HG03039 (cell line): ENCODE results near the gene DSCAM.

Experiments
- ATAC-seq: cut with Tn5 transposase; IDR thresholded peaks from one replicate; pipeline ENCODE4 v1.9.1; 2021; ENCODE audit warnings: mild to moderate bottlenecking, moderate library complexity; ENCODE audit not compliant: unreplicated experiment

DSCAM gene

DNA sequence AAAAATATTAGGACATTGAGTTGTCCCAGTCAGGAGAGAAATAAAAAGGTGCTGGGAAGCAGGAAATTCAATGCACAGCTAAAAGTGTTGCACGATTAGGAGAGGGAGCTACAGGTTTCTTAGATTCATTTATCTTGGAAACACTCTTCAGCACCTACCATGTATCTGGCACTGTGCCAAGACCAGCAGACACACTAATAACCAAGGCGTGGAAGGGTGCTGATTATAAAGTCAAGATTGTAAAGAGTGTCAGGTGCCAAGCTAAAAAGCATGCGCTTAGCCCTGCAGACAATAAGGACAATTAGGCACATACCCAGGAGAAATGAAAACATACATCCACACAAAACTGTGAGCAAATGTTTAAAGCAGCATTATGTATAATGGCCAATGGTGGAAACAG, 129.9 kb downstream of the DSCAM start:
- no peak for ATAC-seq

DNA sequence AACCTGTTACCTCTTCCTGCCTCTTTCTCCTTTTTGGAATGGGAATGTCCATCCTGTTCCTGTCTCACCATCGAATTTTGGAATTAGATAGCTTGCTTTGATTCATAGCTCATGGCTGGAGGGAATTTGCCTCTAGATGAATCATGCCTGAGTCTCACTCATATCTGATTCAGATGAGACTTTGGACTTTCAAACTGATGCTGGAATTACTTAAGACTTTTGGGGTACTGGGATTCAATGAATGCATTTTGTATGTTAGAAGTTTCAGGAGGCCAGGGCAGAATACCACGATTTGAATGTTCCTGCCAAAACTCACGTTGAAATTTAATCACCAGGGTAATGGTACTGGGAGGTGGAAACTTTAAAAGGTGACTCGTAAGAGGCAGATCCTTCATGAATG, 132.4 kb downstream of the DSCAM start:
- no peak for ATAC-seq

DNA sequence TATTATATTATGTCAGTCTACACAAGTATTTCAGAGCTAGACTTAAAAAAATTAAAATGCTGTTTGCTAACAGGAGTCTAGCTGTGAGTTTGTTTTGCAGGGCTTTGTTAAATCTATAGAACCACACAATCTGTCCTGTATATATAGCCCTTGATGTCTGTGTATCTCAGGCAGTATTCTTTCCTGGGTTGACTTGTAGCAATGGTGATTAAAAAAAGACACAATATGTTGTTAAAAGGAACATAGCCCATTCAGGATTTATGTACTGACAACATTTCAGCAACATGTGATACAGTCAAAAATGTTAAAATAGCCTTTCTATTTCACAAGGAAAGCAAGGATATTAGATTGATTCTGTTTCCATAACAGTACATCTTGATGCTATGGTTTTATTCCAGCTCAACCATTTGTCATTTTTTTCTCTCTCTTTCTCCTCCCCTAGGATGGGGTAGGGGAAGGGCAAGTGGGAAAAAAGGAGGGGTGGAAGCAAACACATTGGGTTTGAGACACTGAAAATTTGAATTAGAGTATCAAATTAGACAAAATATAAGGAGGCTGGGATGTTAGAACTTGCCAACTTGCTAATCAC, 139.2 kb downstream of the DSCAM start:
- ATAC-seq, result no peak

DNA sequence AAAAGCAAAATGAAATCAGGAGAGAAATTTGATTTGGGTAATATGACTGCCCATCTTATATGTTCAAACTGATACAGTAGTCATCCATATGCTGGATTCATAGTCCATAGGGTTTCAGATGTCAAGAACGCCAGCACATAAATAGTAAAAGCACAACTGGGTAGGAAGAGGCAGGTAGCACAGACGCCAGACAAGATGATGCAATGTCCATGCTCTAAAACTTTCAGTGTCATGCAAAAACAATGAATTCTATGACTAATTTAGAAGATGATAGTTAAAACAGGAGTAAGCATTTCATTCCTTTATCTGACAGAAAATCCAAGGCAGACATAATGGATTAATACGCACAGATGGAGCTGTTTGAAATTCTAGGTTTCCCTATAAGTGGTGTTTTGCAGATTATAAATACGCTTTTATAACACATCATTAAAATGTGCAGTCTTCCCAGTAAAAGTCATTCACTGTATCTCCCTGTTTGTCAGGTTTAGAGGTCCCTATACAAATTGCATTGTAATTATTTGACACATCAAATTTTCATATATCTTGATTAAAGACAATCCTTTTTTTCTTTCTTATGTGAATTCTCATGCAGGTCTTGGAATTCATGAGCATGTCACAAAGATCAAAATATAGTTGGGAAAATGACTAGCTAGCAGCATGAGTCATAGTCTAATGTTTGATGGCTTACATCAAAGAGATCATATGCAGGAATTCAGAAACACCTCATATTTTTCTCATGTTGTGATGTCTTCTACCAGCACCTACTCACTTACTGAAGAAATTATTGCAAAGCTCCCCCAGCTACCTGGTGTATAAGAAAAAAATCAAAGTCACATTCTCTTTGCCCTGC, 139.9 kb downstream of the DSCAM start:
- ATAC-seq, result no peak

DNA sequence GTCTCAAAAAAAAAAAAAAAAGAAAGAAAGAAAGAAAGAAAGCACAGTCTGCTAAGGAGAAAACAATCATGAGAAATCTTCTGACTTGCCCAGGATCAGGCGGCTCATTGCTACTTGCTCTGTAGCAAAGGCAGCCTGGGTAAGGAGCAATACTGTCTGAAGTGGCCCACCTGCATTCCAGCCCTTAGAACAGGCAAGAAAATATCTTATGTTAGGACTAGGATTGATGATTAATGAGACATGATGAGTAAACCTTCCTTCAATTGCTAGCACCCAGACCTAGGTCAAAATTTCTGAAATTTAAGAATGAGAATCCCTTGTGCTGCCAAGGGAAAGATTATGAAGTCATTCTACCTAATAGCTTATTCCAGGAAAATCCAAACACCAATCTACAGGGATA, 140.8 kb downstream of the DSCAM start:
- no peak for ATAC-seq

DNA sequence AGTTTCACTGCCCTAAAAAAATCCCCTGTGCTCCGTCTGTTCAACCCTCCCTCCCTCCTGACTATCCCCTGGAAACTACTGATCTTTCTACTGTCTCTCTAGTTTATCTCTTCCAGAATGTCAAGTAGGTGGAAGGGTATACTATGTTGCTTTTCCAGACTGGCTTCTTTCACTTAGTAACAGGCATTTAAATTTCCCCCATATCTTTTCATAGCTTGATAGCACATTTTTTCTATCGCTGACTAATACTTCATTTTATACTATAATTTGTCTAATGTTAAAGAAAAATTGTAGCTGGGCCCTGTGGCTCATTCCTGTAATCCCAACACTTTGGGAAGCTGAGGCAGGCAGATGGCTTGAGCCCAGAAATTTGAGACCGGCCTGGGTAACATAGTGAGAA, 142.8 kb downstream of the DSCAM start:
- ATAC-seq, result no peak

DNA sequence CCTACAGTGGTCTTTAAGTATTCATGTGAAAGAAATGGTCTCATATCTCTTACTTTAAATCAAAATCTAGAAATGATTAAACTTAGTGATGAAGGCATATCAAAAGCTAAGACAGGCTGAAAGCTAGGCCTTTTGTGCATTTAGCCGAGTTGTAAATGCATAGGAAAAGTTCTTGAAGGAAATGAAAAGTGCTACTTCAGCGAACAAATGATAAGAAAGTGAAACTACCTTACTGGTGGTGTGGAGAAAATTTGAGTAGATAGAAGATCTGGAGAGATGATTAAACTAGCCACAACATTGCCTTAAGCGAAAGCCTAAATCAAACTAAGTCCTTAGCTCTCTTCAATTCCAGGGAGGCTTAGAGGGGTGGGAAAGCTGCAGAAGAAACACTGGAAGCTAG, 147.6 kb downstream of the DSCAM start:
- ATAC-seq, result no peak

DNA sequence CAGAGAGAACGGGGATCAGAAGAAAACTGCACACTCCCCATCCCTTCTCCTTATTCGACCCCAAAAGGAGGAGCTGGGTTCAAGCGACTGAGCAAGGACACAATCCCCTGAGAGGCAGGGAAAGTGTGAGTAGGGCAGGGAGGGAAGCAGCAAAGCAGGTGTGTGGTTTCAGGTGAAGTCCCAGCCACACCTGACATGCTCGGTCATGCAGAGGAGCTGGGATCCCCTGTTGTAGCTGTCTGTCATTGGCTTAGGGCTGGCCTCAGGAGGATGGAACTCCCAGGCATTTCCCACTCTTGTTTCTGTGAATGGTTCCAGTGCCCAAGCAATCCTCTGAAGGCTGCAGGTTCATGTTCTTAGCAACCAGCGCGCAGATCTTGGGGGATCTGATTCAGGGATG, 150.7 kb downstream of the DSCAM start:
- no peak for ATAC-seq

DNA sequence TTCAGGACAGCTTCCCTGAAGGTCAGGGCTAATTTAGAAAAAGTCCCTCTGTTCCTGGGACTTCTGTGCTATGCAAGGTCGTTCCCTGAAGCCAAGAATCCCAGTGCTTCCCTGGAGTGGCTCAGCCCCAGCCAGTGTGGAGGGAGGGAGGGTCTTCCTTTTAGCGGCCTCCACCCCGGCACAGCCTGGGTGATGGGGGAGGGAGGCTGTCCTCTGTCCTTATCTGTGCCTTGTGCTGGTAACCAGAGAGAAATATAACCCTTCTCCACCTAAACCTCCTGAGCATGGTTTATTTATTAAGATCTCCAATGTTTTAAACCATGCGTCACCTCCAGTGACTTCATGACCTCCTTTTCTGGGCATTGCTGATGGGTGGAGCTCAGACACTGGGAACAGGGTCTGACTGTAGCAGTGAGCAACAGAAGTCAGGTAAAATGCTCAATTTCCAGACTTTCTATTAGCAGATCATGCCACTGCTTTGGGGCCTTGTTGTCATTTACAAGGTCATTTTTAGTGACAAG, 157.1 kb downstream of the DSCAM start:
- no peak for ATAC-seq

DNA sequence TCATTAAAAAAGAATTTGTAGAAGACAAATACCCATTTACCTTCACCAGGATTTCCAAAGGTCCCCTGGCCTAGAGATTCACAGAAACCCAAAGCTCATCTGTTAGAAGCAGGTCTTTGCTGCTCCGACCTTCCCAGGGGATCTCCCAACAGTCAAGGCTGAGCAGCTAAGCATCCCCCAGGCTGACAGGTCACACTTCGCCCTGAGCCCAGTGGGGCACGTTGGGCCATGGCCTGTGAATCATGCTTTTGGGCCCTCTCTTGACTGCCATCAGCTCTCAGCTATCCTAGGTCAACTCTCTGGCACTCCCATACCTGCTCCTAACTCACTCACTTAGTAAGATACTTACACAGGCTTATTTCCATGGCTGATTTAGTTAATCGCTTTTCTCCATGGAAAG, 157.7 kb downstream of the DSCAM start:
- no peak for ATAC-seq

DNA sequence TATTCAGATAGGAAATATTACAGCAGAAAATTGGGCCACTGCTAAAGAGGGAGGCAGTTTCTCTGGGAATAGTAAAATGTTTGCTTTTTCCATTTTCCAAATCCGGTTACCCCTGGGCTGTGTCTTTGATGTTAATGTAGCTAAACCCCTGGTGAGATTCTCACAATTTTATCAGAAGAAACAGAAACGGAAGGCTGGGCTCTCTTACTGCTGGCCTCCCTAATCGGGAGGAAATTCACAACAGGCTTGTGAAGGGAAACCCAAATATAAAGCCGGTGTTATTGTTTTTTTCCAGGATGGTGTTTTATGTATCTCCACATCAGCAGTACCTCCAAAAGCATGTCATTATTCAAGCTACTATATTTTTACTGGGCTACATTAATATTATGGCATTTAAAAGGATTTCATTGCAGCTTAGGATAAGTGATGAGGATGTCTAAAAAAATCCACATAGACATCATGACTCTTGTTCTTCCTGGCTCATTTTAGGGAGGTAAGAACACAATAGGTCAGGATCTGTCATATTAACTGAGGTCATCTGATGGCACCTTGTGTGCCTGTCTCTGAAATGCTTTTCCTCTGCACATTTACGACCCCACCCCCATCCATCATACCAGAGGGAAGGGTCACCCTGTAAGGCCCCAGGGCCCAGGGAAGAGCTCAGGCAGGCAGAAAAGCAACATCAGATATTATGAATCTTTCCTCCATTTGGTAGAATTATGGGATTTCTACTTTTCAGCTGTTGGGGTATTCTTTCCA, 158.7 kb downstream of the DSCAM start:
- no peak for ATAC-seq

DNA sequence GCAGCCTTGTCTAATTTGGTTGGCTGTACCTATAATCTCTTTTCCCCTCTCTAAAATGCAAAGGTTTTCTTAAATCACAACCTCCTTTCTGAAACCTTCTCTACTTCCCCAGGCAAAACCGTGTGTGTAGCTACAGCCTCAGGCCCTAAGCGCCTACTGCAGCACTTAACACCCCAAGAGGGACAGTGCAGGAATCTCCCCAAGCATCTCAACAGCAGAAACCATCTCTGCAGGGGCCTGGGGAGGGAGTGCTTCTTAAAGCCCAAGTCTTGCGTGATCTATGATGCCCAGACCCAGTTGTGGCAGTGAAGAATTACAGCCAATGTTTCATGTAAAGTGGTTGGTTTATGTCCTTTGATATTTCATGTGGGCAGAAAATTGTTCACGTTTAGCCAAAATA, 159.3 kb downstream of the DSCAM start:
- ATAC-seq, result no peak

DNA sequence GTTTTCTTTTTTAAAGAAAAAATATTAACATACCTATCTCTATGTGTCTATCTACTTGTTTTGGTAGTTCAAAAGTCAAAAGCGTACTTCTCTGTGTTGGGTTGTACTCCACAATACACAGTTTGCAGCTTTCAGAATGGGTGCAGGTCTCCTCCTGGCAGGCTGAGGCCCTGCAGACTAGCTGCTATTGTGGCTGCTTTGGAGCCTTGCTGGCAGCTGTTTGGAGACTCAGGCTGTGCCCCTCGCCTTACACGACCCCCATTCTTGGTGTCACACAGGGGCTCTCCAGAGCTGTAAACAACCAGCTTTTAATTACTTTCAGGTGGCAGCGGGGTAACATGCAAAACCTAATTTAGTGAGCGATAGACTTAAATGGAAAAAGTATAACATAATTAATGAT, 160.4 kb downstream of the DSCAM start:
- no peak for ATAC-seq

DNA sequence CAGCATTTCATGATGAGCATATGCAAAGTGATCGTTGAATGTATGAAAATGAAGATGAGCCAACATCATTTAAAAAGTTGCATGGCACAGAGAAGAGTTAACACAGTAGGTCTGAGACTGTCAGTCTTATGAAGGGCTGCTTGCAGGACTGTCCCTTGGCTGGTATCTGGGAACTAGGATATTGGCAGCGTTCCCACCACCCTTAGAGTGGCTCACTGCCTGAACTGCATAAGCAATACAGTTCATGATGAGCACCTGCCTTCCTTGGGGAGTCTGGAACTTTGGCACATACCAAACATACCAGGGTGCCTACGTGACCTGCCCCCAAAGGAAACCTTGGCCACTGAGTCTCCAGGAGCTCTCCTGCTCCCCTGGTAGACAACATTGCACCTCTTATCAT, 161.8 kb downstream of the DSCAM start:
- ATAC-seq, result no peak

DNA sequence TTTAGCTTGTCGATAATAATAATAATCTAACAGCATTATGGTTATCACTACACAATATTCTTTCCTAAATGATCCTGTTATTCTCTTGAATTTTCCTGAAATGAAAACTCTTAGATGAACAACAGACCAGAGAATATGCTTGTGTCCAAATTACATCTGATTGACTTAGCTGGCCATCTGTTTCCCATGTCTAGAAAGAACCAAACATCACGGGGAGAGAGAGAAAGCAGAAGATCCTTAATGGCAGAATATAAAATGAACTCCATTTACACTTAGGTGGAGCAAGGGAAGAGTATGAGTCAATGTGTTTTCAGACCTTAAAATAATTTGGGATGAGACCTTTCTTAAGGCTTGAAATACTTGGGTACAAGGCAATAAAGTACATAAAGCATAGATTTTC, 162.2 kb downstream of the DSCAM start:
- ATAC-seq, result no peak

DNA sequence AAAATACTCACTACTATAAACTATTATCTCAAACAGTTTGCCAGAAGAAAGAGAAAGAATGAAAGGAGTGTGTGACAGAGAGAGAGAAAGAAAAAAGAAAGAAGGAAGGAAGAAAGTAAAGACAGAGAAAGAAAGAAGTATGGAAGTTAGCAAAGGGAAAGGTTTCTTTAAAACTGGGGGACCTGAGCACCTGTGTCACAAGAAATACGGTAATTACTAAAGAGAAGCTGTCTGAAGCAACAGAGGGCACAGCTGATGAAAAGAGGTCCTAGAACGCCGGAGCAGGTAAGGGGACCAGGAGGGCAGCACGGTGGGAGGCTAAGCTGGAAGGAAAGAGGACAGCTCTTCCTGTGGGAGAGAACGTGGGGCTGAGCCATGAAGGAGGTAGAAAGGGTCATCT, 163.6 kb downstream of the DSCAM start:
- no peak for ATAC-seq

DNA sequence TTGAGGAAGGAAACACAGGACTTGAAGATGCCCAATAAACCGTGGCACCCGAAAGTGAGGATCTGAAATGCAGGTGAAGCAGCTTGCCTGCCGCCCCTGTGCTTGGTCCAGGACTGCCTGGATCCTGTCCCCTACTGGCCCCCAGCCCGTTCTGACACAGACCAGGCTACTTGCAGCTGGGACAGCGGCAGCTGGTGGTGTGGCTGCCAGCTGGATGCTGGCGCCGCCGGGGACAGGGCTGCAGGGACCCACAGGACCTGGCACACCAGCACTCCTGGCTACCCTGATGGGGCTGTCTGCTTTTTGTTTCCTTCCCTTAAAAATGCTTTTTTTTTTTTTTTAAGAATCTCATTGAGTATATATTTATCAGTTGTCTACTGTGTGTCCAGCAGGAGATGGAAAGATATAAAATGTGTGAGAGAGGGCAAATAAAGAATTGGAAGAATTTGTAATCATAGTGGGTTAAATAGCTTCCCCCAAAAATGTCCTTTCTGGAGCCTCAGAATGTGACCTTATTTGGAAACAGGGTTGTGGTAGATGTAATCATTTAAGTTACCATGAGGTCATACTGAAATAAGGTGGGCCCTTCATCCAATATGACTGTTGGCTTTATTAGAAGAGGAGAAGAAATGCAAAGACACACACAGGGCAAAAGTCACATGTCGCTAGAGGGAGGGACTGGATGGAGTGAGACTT, 165.6 kb downstream of the DSCAM start:
- no peak for ATAC-seq

DNA sequence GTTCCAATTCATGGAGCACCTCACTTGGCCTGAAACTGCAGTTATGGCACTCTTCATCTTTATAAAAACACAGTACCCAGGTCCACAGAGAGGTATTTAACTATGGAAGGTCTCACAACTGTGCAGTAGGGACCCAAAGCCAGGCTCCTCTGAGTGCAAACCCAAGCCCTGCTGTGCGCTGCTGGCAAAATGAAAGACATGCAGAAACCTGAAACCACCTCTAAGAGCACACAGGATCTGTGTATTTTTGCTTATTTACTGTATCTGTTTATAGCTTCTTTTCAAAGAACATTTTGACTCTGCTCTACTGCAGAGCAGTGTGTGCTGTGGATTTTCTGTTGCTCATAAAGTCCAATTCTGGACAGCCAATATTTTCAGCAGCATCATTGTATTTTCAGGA, 166.6 kb downstream of the DSCAM start:
- ATAC-seq, result no peak

DNA sequence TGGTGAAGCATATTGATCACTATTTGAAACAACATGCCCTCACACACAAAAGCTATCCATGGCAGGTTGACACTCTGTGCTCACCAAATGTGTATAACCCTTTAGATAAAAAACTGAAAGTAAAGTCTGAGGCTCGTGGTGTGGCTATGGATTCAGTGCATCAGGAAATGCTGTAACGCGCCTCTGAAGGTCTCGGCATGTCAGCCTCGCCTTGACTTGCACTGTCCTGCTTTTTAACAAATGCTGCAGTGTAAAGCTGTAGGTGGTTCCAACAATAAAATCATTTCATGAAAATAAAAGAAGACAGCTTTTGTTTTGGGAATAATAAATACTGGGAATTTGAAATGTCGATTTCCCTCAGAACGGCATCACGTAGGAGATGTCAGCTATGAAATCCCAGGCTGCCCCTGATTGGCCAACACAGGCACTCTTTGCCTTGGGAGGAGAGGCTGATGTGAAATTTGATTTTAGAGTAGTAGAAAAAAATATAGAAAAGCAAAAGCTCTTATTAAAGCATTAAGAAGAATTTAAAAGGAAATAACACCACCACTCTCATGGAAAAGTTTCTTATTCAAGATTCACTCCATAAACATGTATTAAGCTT, 168.2 kb downstream of the DSCAM start:
- no peak for ATAC-seq

DNA sequence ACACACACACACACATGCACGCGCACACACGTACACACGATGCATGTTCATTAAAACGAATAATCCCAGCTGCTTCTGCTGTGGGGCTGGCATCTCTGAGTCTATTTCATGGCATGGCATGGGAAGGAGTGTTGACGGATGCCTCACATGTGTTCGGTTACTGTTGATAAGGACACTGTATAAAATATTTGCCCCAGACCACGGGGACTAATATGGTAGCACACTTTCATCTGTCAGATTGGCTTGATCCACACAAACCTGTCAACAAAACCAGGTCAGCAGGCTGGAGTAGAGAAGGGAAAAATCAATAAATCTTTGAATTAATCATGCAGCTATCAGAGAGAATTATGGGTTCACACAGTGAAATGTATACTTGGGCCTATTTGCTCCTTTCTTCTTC, 171.9 kb downstream of the DSCAM start:
- no peak for ATAC-seq

DNA sequence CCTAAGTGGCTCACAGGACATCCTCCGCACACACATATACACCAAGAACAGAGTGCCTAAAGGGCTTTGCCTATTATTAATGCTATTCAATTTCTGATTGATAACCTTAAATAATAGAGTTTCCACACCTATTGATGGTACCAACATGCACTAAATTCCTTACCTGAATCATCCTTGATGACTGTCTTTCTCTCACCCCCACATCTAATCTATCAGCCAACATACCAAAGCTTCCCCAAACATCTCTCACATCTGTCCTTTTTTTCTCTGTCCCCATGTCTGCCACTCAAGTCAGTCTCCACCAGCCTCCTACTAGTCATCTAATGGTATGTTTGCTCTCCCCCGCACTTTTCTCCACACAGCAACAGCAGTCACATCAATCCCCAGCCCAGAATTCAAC, 174.4 kb downstream of the DSCAM start:
- no peak for ATAC-seq
